ENCODE measurements around the gene UBE2J2. TPM values are rescaled to one million over a fixed set of nuclear protein-coding genes. Genes with fewer than 3 reads are reported as not detected.
A peak's percentile ranks its signal among the peaks of the same experiment; 100 is the strongest.

Gene UBE2J2
- total and polyA plus RNA-seq, 2 of the 13 experiments (the other 11 are each of a cell fraction or from before 2014, with no cell fraction given) = 25.4 to 29.4 TPM

GRCh38 chr1:1237874-1238701 lies 35.6 kb downstream of the UBE2J2 start (continued):
- TF ChIP-seq ZNF609 (CRISPR knock-in tag; IDR thresholded peaks at IDR 0.05; ENCODE audit: borderline replicate concordance) (peak; percentile 85; the same call in 1 of the 2 replicates), ZNF124 (CRISPR knock-in tag; IDR thresholded peaks at IDR 0.05) (no peak), LBX2 (CRISPR knock-in tag; IDR thresholded peaks at IDR 0.05; ENCODE audit: borderline replicate concordance) (no peak), PHF20 (CRISPR knock-in tag; IDR thresholded peaks at IDR 0.05) (no peak), HINFP (CRISPR knock-in tag; IDR thresholded peaks at IDR 0.05; ENCODE audit: low read depth) (no peak), FUBP1 (CRISPR knock-in tag; IDR thresholded peaks at IDR 0.05; ENCODE audit: borderline replicate concordance) (peak; percentile 10; the same call in 1 of the 2 replicates), HDAC2 (CRISPR knock-in tag; IDR thresholded peaks at IDR 0.05) (peak; percentile 72; the same call in 1 of the 2 replicates), NFKBIZ (CRISPR knock-in tag; IDR thresholded peaks at IDR 0.05) (peak; percentile 59; the same call in 1 of the 2 replicates), ZNF746 (CRISPR knock-in tag; IDR thresholded peaks at IDR 0.05) (peak; percentile 65), ZBTB38 (CRISPR knock-in tag; IDR thresholded peaks at IDR 0.05) (peak; percentile 73), FOXP1 (IDR thresholded peaks at IDR 0.05) (no peak), FOXP1 (CRISPR knock-in tag; IDR thresholded peaks at IDR 0.05) (no peak), ZIK1 (CRISPR knock-in tag; IDR thresholded peaks at IDR 0.05; ENCODE audit: borderline replicate concordance, low read depth) (peak; percentile 54; the same call in 1 of the 2 replicates), MYC (CRISPR knock-in tag; IDR thresholded peaks at IDR 0.05; ENCODE audit: borderline replicate concordance) (peak; percentile 75; the same call in 1 of the 2 replicates), ZFP62 (CRISPR knock-in tag; IDR thresholded peaks at IDR 0.05) (no peak)
- TF ChIP-seq, protein P1, sequence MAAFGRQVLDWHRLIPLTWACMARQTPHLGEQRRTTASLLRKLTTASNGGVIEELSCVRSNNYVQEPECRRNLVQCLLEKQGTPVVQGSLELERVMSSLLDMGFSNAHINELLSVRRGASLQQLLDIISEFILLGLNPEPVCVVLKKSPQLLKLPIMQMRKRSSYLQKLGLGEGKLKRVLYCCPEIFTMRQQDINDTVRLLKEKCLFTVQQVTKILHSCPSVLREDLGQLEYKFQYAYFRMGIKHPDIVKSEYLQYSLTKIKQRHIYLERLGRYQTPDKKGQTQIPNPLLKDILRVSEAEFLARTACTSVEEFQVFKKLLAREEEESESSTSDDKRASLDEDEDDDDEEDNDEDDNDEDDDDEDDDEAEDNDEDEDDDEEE (CRISPR knock-in tag; IDR thresholded peaks at IDR 0.05) = peak; percentile 70; the same call in 1 of the 2 replicates
- TF ChIP-seq, protein P2, sequence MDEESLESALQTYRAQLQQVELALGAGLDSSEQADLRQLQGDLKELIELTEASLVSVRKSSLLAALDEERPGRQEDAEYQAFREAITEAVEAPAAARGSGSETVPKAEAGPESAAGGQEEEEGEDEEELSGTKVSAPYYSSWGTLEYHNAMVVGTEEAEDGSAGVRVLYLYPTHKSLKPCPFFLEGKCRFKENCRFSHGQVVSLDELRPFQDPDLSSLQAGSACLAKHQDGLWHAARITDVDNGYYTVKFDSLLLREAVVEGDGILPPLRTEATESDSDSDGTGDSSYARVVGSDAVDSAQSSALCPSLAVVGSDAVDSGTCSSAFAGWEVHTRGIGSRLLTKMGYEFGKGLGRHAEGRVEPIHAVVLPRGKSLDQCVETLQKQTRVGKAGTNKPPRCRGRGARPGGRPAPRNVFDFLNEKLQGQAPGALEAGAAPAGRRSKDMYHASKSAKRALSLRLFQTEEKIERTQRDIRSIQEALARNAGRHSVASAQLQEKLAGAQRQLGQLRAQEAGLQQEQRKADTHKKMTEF (CRISPR knock-in tag; IDR thresholded peaks at IDR 0.05) = peak; percentile 69; the same call in 1 of the 2 replicates

Measured in HepG2 (cell line).